NCI-H146 treated with DMSO at 0.1 percent for 48 hours (cell line): ENCODE measurements around the gene DNASE1L1.

ENCODE experiments used
- DNase-seq: peaks from one replicate; lab custom pipeline; 2025; ENCODE audit not compliant: unreplicated experiment; lab: John Stamatoyannopoulos, UW

Gene DNASE1L1

GRCh38 chrX:154353172-154353843, 55.7 kb downstream of the DNASE1L1 start:
- no peak for DNase-seq

GRCh38 chrX:154352466-154352865, 56.6 kb downstream of the DNASE1L1 start:
- no peak for DNase-seq

- no peak for DNase-seq
Measured at GRCh38 chrX:154352012-154352401, 57.0 kb downstream of the DNASE1L1 start.
